ENCODE data around the gene EFTUD2. TPM values are rescaled to one million over a fixed set of nuclear protein-coding genes. Genes with fewer than 3 reads are reported as not detected.

Gene EFTUD2
- total RNA-seq, 1 donor from 2014 or later, result 147 TPM

GRCh38 chr17:44889003-44889402 is 10.2 kb downstream of the EFTUD2 start:
- intact Hi-C loops (cut with micrococcal nuclease), result no loop called here

- intact Hi-C loops (cut with micrococcal nuclease), result no loop called here
Observed at GRCh38 chr17:44887971-44888954, 11.0 kb downstream of the EFTUD2 start.

- intact Hi-C loops (cut with micrococcal nuclease), result no loop called here
Observed at GRCh38 chr17:44887016-44887415, 12.2 kb downstream of the EFTUD2 start.

GRCh38 chr17:44884941-44885340 is 14.3 kb downstream of the EFTUD2 start:
- intact Hi-C loops (cut with micrococcal nuclease), result no loop called here

GRCh38 chr17:44881145-44881544 is 18.1 kb downstream of the EFTUD2 start:
- intact Hi-C loops (cut with micrococcal nuclease), result no loop called here

- intact Hi-C loops (cut with micrococcal nuclease), result no loop called here
Observed at GRCh38 chr17:44880062-44880461, 19.2 kb downstream of the EFTUD2 start.

- intact Hi-C loops (cut with micrococcal nuclease), result no loop called here
Observed at GRCh38 chr17:44879376-44879775, 19.9 kb downstream of the EFTUD2 start.

- intact Hi-C loops (cut with micrococcal nuclease), result no loop called here
Observed at GRCh38 chr17:44878627-44879221, 20.5 kb downstream of the EFTUD2 start.

- intact Hi-C loops (cut with micrococcal nuclease), result no loop called here
Observed at GRCh38 chr17:44877121-44877520, 22.1 kb downstream of the EFTUD2 start.

GRCh38 chr17:44875761-44876160 is 23.5 kb downstream of the EFTUD2 start:
- intact Hi-C loops (cut with micrococcal nuclease), result no loop called here

- intact Hi-C loops (cut with micrococcal nuclease), result no loop called here
Observed at GRCh38 chr17:44872131-44872768, 27.0 kb downstream of the EFTUD2 start.

GRCh38 chr17:44871556-44871955 is 27.7 kb downstream of the EFTUD2 start:
- intact Hi-C loops (cut with micrococcal nuclease), result no loop called here

- intact Hi-C loops (cut with micrococcal nuclease), result no loop called here
Observed at GRCh38 chr17:44867841-44868240, 31.4 kb downstream of the EFTUD2 start.

GRCh38 chr17:44865931-44866330 is 33.3 kb downstream of the EFTUD2 start:
- intact Hi-C loops (cut with micrococcal nuclease), result loop anchor here (1.0 kb wide), 2 partner anchors 87 to 91 kb away; no protein-coding TSS in a partner anchor

GRCh38 chr17:44865231-44865660 is 34.0 kb downstream of the EFTUD2 start:
- intact Hi-C loops (cut with micrococcal nuclease), result loop anchor here (1.0 kb wide), 2 partner anchors 86 to 90 kb away; no protein-coding TSS in a partner anchor

- intact Hi-C loops (cut with micrococcal nuclease), result loop anchor here (1.0 kb wide), 2 partner anchors 86 to 90 kb away; no protein-coding TSS in a partner anchor
Observed at GRCh38 chr17:44864831-44865230, 34.4 kb downstream of the EFTUD2 start.

GRCh38 chr17:44863061-44863918 is 36.0 kb downstream of the EFTUD2 start:
- intact Hi-C loops (cut with micrococcal nuclease), result no loop called here

GRCh38 chr17:44862278-44862914 is 36.8 kb downstream of the EFTUD2 start:
- intact Hi-C loops (cut with micrococcal nuclease), result no loop called here

- intact Hi-C loops (cut with micrococcal nuclease), result no loop called here
Observed at GRCh38 chr17:44859701-44860100, 39.5 kb downstream of the EFTUD2 start.

- intact Hi-C loops (cut with micrococcal nuclease), result no loop called here
Observed at GRCh38 chr17:44854192-44854591, 45.1 kb downstream of the EFTUD2 start.
